C4-2B (cell line): Measurements from ENCODE around the gene MACROD1.
"Not testable (repeated sequence)": the region's sequence is repeated elsewhere in the genome, so short reads cannot be mapped to it uniquely, and the experiment has no call there.

Experiments
- ZFX ChIP-seq: fragments of 450-650 bp; IDR thresholded peaks from 2 replicates; pipeline ENCODE4 v1.6.1; 2017
- TF ChIP-seq, protein P1 (sequence below): fragments of 450-650 bp; conservative IDR thresholded peaks from 2 replicates; pipeline ENCODE4 v1.5.1; 2017; ENCODE audit warnings: mild to moderate bottlenecking

DNA sequence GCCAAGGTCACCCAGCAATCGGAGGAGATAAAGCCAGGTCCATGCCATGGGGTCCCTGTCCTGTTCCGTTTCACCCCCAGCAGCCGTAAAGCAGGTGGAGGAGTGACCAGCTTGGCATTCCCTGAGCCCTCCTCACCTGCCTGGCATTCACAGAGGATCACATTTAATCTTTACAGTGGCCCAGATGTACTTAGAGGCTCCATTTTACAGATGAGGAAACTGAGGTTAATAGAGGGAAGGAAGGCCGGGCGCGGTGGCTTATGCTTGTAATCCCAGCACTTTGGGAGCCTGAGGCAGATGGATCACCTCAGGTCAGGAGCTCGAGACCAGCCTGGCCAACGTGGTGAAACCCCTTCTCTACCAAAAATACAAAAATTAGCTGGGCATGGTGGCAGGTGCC, 118.5 kb downstream of the MACROD1 start:
- TF ChIP-seq, protein P1, sequence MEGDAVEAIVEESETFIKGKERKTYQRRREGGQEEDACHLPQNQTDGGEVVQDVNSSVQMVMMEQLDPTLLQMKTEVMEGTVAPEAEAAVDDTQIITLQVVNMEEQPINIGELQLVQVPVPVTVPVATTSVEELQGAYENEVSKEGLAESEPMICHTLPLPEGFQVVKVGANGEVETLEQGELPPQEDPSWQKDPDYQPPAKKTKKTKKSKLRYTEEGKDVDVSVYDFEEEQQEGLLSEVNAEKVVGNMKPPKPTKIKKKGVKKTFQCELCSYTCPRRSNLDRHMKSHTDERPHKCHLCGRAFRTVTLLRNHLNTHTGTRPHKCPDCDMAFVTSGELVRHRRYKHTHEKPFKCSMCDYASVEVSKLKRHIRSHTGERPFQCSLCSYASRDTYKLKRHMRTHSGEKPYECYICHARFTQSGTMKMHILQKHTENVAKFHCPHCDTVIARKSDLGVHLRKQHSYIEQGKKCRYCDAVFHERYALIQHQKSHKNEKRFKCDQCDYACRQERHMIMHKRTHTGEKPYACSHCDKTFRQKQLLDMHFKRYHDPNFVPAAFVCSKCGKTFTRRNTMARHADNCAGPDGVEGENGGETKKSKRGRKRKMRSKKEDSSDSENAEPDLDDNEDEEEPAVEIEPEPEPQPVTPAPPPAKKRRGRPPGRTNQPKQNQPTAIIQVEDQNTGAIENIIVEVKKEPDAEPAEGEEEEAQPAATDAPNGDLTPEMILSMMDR = not testable (repeated sequence)
- not testable (repeated sequence) for TF ChIP-seq ZFX
